Measurements from ENCODE around the gene ZNF613. TPM values are rescaled to one million over a fixed set of nuclear protein-coding genes. Genes with fewer than 3 reads are reported as not detected.

ZNF613 gene
- 4.3 and 6.5 TPM in 2 replicates for total RNA-seq
- polyA plus RNA-seq, result 3.8 and 5.2 TPM in 2 replicates

DNA sequence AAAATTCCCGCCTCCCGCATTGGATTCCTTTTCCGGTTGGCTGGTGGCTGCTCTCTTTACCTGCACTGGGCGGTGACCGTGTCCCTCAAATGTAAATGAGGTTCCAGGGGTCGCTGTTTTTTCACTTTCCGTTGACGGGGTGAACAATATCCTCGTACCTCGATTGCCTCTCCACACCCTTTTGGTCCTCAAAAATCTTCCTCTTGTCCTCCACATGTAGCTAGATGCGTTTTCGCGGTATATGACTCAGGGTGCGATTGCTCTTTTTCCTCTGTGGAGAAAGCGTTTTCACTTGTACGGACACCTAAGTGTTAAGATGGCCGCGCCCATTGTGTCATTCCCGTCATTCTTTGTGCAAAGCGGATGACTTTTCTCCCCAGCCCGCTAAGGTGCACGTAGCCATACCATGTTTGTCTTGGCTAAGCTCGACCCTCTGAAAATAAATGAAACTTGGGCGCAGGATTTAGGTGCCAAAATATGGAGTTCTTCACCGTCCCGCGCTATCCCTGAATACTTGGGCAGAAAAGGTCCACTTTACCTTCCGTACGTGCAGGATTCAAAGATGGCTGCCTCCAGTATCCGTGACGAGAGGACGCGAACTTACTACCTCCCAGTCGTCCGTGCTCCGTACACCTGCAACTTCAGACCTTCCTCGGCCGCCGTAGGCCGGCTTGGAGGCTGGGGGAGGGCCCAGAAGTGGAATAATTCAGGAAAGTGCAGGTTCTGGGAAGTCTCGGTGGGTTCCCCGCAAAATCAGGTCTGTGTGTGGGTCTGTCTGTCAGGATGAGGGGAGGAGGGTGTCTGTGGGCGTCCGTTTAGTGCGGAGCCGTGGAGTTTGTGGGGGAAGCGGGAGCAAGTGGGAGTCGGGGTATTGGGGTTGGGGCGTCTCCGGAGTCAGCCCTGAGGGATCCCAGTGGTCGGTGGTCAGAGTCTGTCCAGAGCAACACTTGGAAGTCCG lies at the start of gene ZNF613:
TSS of gene ZNF613 (plus strand) at position 689 of the 958 bp plus-strand sequence. CDS start 8,749 bp downstream, outside the sequence.
- TF ChIP-seq, protein P1, sequence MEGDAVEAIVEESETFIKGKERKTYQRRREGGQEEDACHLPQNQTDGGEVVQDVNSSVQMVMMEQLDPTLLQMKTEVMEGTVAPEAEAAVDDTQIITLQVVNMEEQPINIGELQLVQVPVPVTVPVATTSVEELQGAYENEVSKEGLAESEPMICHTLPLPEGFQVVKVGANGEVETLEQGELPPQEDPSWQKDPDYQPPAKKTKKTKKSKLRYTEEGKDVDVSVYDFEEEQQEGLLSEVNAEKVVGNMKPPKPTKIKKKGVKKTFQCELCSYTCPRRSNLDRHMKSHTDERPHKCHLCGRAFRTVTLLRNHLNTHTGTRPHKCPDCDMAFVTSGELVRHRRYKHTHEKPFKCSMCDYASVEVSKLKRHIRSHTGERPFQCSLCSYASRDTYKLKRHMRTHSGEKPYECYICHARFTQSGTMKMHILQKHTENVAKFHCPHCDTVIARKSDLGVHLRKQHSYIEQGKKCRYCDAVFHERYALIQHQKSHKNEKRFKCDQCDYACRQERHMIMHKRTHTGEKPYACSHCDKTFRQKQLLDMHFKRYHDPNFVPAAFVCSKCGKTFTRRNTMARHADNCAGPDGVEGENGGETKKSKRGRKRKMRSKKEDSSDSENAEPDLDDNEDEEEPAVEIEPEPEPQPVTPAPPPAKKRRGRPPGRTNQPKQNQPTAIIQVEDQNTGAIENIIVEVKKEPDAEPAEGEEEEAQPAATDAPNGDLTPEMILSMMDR (IDR thresholded peaks at IDR 0.05; ENCODE audit: poor library complexity), result peak; percentile 50
- TF ChIP-seq EZH2phosphoT487 (IDR thresholded peaks at IDR 0.05; ENCODE audit: low read depth, severe bottlenecking, unreplicated experiment), result no peak
- Histone ChIP-seq H2AFZ (peak within 1 kb of the TSS; percentile 84), H3K4me1 (ENCODE audit: insufficient read depth) (peaks cover 5% of the 10 kb centered on the region), H3K4me2 (peak within 1 kb of the TSS; percentile 76), H3K36me3 (replicated peaks; ENCODE audit: insufficient read depth, low read depth) (peaks cover 8% of the 10 kb centered on the region), H3K9me3 (ENCODE audit: low read depth) (peaks cover 25% of the 10 kb centered on the region), H3K9me2 (replicated peaks; ENCODE audit: insufficient read depth) (no peaks in the 10 kb centered on the region), H3K4me3 (peak within 1 kb of the TSS; percentile 71), H3K27me3 (no peaks in the 10 kb centered on the region), H3K79me2 (peaks cover 22% of the 10 kb centered on the region), H3K27ac (peak within 1 kb of the TSS; percentile 93), H4K20me1 (ENCODE audit: insufficient read depth, poor library complexity, severe bottlenecking) (no peaks in the 10 kb centered on the region)
- WGBS (ENCODE audit: low lambda C conversion rate, missing lambda C conversion rate), result 1% methylated on average over 49 of the region's 52 CpGs
- peak; percentile 92 for DNase-seq (ENCODE audit: low spot score)

DNA sequence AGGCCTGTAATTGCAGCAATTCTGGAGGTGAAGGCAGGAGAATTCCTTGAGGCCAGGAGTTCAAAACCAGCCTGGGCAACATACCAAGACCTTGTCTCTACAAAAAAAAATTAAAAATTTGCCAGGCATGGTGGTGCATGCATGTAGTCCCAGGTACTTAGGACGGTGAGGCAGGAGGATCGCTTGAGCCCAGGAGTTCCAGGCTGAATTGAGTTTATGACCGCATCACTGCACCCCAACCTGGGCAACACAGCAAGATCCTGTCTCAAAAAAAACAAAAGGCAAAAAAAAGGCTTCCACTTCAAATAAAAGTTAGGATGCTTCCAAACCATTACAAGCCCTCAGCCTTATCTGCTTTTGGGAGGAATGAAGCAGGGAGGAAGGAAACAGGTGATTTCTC lies 44.8 kb upstream of the ZNF613 start:
- Histone ChIP-seq H3K4me3 (no peak overlapping the region), H3K79me2 (no peaks in the 10 kb centered on the region), H3K36me3 (replicated peaks; ENCODE audit: insufficient read depth, low read depth) (peaks cover 16% of the 10 kb centered on the region), H3K9me2 (replicated peaks; ENCODE audit: insufficient read depth) (no peaks in the 10 kb centered on the region), H3K4me1 (ENCODE audit: insufficient read depth) (no peaks in the 10 kb centered on the region), H3K4me2 (no peak overlapping the region), H3K27me3 (no peaks in the 10 kb centered on the region), H2AFZ (no peak overlapping the region), H4K20me1 (ENCODE audit: insufficient read depth, poor library complexity, severe bottlenecking) (no peaks in the 10 kb centered on the region), H3K27ac (no peak overlapping the region), H3K9me3 (ENCODE audit: low read depth) (peaks cover 33% of the 10 kb centered on the region)
- TF ChIP-seq EZH2 (IDR thresholded peaks at IDR 0.05; ENCODE audit: borderline replicate concordance), result no peak
- TF ChIP-seq, protein P1 (IDR thresholded peaks at IDR 0.05; ENCODE audit: poor library complexity), result no peak
- TF ChIP-seq EZH2phosphoT487 (IDR thresholded peaks at IDR 0.05; ENCODE audit: low read depth, severe bottlenecking, unreplicated experiment), result no peak
- DNase-seq (ENCODE audit: low spot score), result no peak
- WGBS (ENCODE audit: low lambda C conversion rate, missing lambda C conversion rate), result 100% methylated on average over 3 of the region's 3 CpGs

DNA sequence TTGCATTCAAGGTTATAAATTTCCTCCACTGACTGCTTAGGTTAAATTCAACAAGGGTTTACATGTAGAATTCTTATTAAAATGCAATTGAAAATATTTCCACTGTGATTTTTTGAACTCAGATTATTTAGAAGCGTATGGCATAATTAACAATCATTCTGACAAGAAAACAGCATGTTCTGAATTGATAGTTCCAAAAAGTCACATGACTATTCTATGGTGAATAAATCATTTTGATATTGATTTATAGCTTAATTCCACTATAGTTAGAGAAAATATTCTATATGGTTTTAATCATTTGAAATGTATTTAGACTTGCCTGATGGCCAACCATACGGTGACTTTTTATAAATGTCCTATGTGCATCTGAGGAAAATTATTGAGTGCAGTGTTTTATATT lies 42.6 kb upstream of the ZNF613 start:
- Histone ChIP-seq H3K4me3 (no peak overlapping the region), H3K4me2 (no peak overlapping the region), H4K20me1 (ENCODE audit: insufficient read depth, poor library complexity, severe bottlenecking) (no peaks in the 10 kb centered on the region), H3K27me3 (no peaks in the 10 kb centered on the region), H2AFZ (no peak overlapping the region), H3K27ac (no peak overlapping the region), H3K9me3 (ENCODE audit: low read depth) (peaks cover 30% of the 10 kb centered on the region), H3K4me1 (ENCODE audit: insufficient read depth) (no peaks in the 10 kb centered on the region), H3K36me3 (replicated peaks; ENCODE audit: insufficient read depth, low read depth) (peaks cover 10% of the 10 kb centered on the region), H3K79me2 (no peaks in the 10 kb centered on the region), H3K9me2 (replicated peaks; ENCODE audit: insufficient read depth) (no peaks in the 10 kb centered on the region)
- 100% methylated on average over 2 of the region's 2 CpGs for WGBS (ENCODE audit: low lambda C conversion rate, missing lambda C conversion rate)
- TF ChIP-seq EZH2phosphoT487 (IDR thresholded peaks at IDR 0.05; ENCODE audit: low read depth, severe bottlenecking, unreplicated experiment) (no peak), EZH2 (IDR thresholded peaks at IDR 0.05; ENCODE audit: borderline replicate concordance) (no peak)
- TF ChIP-seq, protein P1 (IDR thresholded peaks at IDR 0.05; ENCODE audit: poor library complexity), result no peak
- no peak for DNase-seq (ENCODE audit: low spot score)

Measured in hepatocyte (in vitro differentiated cells).